Activated CD8-positive, alpha-beta memory T cell treated with anti-CD3 and anti-CD28 coated beads for 1 hour (primary cell): ENCODE measurements around the gene KIF22.
A peak's percentile ranks its signal among the peaks of the same experiment; 100 is the strongest.
"Not testable (repeated sequence)": the region's sequence is repeated elsewhere in the genome, so short reads cannot be mapped to it uniquely, and the experiment has no call there.

ENCODE experiments used
- DNase-seq, 2 donors: peaks; one replicate each; pipeline ENCODE4 v3.0.0-alpha.2; 2020; ENCODE audit warnings: low read depth in 1 of 2; ENCODE audit errors: extremely low read depth in 1 of 2

KIF22 gene

GRCh38 chr16:29812754-29813643 is 22.4 kb downstream of the KIF22 start:
- DNase-seq = no peak

DNA sequence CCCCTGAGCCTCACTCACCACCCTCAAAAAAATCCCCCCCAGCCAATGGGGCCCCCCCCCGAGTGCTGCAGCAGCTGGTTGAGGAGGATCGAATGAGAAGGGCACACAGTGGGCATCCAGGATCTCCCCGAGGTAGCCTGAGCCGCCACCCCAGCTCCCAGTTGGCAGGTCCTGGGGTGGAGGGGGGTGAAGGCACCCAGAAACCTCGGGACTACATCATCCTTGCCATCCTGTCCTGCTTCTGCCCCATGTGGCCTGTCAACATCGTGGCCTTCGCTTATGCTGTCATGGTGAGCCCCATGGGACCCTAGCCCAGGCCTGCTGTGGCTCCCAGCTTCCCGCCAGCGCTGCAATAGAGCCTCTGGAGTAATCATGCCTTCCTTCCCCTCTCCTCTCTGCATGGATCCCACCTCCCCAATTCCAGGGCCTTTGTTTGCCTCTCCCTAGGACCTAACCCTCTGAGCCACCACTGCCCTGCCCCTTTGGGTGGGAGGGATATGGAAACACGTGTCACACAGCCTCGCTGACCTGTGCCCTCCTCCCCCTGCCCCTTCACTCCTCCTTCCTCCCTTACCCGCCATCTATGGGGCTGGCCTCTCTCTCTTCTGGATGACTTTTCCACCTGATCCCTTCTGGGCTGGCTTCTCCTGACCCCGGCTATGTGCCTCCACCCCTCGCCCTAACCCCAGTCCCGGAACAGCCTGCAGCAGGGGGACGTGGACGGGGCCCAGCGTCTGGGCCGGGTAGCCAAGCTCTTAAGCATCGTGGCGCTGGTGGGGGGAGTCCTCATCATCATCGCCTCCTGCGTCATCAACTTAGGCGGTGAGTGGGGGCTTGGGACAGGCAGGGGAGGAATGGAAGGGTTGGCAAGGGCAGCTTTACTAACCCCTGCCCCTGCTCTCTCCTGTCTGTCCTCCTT is 23.4 kb downstream of the KIF22 start:
- no peak for DNase-seq

GRCh38 chr16:29814592-29814991 is 24.0 kb downstream of the KIF22 start:
- DNase-seq = no peak

DNA sequence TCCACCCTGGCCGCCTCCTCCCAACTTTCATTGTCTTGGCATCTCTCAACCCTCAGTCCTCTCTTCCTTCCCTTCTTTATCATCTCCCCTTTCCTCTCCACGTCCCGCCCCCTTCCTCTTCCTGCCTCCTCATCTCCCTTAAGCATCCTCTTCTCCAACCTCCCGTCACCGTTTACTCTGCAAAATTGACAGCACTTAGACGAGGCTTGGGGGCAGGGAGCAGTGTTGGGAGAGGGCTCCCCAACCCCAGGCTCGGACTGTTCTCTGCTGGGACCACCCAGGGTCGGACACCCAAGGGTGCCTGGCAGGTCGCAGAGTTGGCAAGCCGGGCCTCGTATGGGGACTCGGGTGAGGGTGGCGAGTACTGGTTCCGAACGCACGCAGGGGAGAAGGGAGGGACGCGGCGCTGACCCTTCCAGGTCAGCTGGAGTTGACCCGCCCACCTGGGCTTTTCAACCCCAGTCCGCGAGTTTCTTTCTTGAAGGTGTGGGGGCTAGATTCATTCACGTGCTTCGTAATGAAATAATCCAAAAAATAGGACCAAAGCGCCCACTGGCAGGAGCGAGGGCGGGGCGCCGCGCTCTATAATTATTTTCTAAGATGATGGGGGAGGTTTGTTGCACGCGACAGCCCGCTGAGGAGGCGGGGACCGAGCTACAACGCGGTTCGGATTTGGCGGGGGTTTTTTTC is 24.6 kb downstream of the KIF22 start:
- DNase-seq = no peak

GRCh38 chr16:29815793-29816693 is 25.5 kb downstream of the KIF22 start, which contains the start of gene PAGR1:
Gene PAGR1, plus strand, starts transcription at chr16:29816152. Its CDS starts 374 bp downstream, at chr16:29816526.
- DNase-seq = peak; percentile 95 to 98

- no peak for DNase-seq
Observed at GRCh38 chr16:29816694-29817441, 26.3 kb downstream of the KIF22 start.

DNA sequence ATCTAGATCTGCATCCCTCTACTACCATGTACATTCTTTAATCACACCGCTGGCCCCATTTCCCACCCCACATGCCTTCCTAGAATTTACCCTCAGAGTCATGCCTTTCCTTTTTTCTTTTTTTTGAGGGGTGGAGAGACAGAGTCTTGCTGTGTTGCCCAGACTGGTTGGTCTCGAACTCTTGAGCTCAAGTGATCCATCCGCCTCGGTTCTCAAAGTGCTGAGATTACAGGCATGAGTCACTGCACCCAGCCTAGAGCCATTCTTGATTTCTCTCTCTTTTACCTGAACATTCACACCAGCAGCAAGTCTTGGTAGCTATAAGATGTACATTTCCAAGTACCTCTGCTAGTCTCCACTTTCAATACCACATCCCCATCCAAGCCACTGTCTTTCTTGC is 27.5 kb downstream of the KIF22 start:
- no peak for DNase-seq

- no peak for DNase-seq
Observed at GRCh38 chr16:29819506-29819905, 29.0 kb downstream of the KIF22 start.

- DNase-seq = no peak
Observed at GRCh38 chr16:29820271-29820701, 29.7 kb downstream of the KIF22 start, which contains the start of gene MVP. Gene MVP, plus strand, starts transcription at chr16:29820462. Its CDS starts 10,088 bp downstream, at chr16:29830550.

DNA sequence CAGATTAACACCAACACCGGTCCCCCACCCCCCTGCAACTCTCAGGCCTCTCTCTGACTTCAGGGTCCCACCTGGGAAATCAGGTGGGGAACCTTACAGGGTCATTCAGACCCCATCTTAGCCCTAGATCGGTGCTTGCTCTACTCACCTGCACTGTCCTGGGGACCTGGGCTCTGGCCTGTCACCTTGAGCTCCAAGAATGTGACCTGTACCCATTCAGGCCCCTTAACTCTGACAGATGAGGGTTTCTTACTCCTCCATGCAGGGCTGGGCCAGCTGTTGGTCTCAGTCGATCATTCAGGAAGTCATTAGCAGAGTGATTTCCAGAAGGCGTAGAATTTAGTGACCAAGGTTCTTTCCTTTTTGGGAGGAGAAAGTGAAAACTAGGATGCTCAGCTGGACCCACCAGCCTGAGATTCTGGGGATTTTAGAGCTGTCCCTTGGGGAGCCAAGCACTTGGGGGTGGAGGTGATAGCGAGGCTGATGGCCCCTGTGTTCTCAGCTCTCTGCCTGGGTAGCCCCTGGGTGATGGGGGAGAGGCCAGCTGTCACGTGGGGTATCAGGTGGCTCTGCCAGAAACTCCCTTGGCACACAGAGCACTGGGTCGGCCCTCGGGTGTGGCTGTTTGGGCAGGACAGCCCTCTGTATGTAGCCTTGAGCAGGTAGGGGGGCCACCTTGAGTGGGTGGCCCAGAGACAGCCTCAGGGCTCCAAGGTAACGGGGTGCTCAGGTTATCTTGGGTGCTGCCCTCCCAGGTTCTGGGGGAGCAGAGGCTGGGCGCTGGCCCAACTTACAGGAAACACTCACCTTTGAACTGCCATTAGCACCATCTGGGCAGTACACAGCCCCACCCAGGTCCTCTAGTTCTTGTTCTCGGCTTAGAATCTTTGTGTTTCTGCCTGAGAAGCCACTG is 30.4 kb downstream of the KIF22 start:
- DNase-seq = no peak

GRCh38 chr16:29821643-29822115 is 31.1 kb downstream of the KIF22 start:
- no peak for DNase-seq

DNA sequence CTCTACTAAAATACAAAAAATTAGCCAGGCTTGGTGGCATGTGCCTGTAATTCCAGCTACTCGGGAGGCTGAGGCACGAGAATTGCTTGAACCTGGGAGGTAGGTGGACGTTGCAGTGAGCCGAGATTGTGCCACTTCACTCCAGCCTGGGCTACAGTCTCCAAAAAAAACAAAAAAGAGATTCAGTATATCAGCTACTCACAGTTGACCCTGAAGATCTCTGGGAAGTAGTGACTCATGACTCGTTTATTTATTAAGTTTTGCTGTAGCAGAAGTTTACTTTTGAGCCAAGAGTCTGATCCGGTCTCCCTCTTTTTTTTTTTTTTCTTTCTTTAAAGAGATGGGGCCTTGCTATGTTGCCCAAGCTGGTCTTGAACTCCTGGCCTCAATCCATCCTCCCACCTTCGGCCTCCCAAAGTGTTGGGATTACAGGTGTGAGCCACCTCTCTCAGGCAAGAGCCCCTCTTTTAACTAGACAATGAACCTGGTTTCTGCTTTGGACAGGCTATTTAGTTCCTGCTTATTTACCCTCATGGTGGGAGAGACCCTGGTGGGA is 34.1 kb downstream of the KIF22 start:
- no peak for DNase-seq

DNA sequence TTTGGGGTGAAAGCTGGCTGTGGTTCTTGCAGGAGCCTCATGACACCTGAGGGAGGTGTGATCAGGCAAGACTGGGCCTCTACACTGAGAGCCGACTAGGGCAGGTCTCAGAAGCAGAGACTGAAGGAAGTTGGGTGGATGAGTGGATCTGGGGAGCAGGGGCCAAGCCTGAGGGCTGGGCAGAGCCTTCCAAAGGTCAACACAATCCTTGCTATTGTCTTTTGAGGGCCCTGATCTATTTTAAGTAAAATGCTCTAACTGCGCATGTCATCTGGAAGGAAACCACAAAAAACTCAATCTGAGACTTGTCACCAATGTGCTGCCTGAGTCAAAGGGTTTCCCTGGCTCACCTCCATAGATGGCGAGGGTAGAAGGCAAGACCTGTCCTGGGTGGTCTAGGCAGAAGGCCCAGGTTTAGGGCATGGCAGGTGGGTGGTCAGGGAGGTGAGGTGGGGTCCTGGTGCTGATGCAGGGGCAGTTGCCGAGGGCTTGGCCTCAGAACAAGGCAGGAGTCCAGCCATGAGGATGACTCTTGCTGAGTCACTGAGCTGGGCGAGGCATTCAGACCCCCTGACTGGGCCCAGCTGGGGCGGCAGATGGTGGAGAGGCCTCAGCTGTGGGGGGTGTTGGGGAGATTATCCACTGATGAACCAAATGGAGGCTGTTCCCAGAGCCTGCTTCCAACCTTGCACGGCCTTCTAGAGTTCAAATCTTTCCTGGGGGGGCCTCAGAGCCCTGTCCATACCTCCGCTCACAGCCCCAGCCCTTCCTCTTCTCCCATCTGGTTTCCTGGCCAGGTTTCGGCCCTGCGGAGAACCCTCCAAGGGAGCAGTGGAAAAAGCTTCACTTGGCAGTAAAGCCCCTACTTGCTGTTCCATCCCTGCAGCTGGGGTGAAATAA is 34.8 kb downstream of the KIF22 start:
- DNase-seq = no peak

DNA sequence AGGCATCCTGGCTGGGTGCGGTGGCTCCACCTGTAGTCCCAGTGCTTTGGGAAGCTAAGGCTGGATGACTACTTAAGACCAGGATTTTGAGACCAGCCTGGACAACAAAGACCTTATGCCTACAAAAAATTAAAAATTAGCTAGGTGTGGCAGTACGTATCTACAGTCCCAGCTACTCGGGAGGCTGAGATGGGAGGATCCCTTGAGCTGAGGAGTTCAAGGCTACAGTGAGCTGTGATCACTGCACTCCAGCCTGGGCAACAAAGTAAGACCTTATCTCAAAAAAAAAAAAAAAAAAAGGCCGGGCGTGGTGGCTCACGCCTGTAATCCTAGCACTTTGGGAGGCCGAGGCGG is 35.8 kb downstream of the KIF22 start:
- no peak for DNase-seq

GRCh38 chr16:29830774-29831173 is 40.2 kb downstream of the KIF22 start:
- DNase-seq = no peak

DNA sequence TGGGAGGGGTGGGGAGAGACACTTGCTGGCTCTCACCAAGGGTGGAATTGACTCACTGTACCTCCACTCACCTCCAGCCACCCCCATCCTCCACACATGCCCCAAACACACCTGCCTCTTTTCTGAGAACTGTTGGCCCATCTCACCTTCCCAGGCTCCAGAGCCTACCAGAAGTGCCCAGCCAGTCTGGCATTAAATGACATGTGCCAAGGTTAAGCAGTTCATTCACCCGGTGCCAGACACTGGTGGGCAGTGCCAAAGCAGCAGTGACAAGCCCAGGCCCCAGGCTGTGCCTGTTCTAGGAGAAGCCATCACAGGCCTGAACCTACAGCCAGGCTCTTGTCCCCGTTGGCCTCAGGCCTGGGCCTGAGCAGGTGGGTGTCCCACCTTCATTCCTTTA is 40.9 kb downstream of the KIF22 start:
- no peak for DNase-seq

GRCh38 chr16:29833219-29833618 is 42.7 kb downstream of the KIF22 start:
- DNase-seq = not testable (repeated sequence)
